Measurements from ENCODE around the gene RCE1.

DNA sequence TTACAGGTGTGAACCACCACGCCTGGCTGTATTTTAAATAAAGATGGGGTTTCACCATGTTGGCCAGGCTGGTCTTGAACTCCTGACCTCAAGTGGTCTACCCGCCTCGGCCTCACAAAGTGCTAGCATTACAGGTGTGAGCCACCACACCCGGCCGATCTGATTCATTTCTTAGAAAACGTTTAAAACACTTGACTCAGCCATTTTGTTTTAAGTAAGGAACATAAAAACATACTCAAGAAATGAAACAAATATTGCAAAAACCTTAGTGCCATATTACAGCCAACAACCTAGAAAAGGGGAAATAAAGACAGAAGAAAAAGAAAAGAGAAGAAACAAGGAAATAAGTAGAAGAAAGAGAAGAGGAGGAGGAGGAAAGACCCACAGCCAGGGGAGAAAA, 31.0 kb downstream of the RCE1 start:
- TF ChIP-seq FOXM1 (IDR thresholded peaks at IDR 0.05; ENCODE audit: borderline replicate concordance) (no peak), ELF4 (IDR thresholded peaks at IDR 0.05) (no peak), SUZ12 (IDR thresholded peaks at IDR 0.05) (no peak)

Data from HEK293T (cell line).